Type B pancreatic cell (in vitro differentiated cells): Measurements from ENCODE around the gene SCARB2. TPM values are rescaled to one million over a fixed set of nuclear protein-coding genes. Genes with fewer than 3 reads are reported as not detected.
A peak's percentile ranks its signal among the peaks of the same experiment; 100 is the strongest.
"Not testable (repeated sequence)": the region's sequence is repeated elsewhere in the genome, so short reads cannot be mapped to it uniquely, and the experiment has no call there.

Source experiments
- DNase-seq: peaks from one replicate; pipeline ENCODE4 v3.0.0; 2021; ENCODE audit warnings: mixed read lengths; ENCODE audit not compliant: unreplicated experiment; ENCODE audit errors: extremely low spot score
- H3K27ac Mint-ChIP-seq: 2 replicates; pipeline ENCODE4 v1.8.0; 2021; ENCODE audit warnings: mild to moderate bottlenecking, mixed read lengths
- H3K27me3 Mint-ChIP-seq: 2 replicates; pipeline ENCODE4 v1.8.0; 2021; ENCODE audit warnings: mixed read lengths
- H3K36me3 Mint-ChIP-seq: 2 replicates; pipeline ENCODE4 v1.8.0; 2021; ENCODE audit warnings: mixed read lengths
- H3K4me1 Mint-ChIP-seq: one replicate; pipeline ENCODE4 v1.8.0; 2021; ENCODE audit warnings: mixed read lengths; ENCODE audit not compliant: unreplicated experiment
- H3K4me3 Mint-ChIP-seq: 2 replicates; pipeline ENCODE4 v1.8.0; 2021; ENCODE audit warnings: mild to moderate bottlenecking, mixed read lengths
- H3K9me3 Mint-ChIP-seq: 2 replicates; pipeline ENCODE4 v1.8.0; 2021; ENCODE audit warnings: mixed read lengths
- total RNA-seq: library from RNA; stranded (reverse); gene quantifications from 2 replicates; pipeline ENCODE4 v1.2.1, GENCODE V29; 2021; ENCODE audit warnings: low replicate concordance
- TF ChIP-seq, protein P1 (sequence below): fragments of 200-600 bp; sonication (generic); conservative IDR thresholded peaks from 2 replicates; pipeline ENCODE4 v1.5.0; 2021; ENCODE audit warnings: antibody characterized with exemption, mild to moderate bottlenecking

The SCARB2 gene
- total RNA-seq, 1 donor from 2014 or later: 102 TPM

DNA sequence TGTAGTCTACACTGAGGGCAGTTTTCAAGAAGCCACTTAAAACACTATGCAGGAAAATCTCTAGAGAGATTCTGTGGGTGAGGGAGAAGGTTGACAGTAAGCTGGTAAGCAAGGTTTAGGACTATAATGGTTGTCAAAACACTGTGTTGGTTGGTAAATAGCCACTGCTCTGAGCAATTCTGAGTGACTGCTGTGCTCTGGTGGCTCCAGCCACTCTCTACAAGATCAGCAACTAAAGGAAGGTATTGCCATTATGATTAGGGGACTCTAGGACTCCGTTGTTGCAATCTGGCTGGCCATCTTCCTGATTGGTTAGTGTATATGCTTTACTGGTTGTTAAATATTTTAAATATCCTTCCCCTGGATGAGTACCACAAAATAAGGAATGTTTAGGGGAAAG is 32.4 kb upstream of the SCARB2 start:
- no peaks in the 10 kb centered on the region for H3K4me1 Mint-ChIP-seq
- DNase-seq: no peak
- no peak overlapping the region for H3K27ac Mint-ChIP-seq
- H3K36me3 Mint-ChIP-seq: no peaks in the 10 kb centered on the region
- peaks cover 31% of the 10 kb centered on the region for H3K27me3 Mint-ChIP-seq
- TF ChIP-seq, protein P1, sequence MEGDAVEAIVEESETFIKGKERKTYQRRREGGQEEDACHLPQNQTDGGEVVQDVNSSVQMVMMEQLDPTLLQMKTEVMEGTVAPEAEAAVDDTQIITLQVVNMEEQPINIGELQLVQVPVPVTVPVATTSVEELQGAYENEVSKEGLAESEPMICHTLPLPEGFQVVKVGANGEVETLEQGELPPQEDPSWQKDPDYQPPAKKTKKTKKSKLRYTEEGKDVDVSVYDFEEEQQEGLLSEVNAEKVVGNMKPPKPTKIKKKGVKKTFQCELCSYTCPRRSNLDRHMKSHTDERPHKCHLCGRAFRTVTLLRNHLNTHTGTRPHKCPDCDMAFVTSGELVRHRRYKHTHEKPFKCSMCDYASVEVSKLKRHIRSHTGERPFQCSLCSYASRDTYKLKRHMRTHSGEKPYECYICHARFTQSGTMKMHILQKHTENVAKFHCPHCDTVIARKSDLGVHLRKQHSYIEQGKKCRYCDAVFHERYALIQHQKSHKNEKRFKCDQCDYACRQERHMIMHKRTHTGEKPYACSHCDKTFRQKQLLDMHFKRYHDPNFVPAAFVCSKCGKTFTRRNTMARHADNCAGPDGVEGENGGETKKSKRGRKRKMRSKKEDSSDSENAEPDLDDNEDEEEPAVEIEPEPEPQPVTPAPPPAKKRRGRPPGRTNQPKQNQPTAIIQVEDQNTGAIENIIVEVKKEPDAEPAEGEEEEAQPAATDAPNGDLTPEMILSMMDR: no peak
- no peaks in the 10 kb centered on the region for H3K9me3 Mint-ChIP-seq
- H3K4me3 Mint-ChIP-seq: no peak overlapping the region

DNA sequence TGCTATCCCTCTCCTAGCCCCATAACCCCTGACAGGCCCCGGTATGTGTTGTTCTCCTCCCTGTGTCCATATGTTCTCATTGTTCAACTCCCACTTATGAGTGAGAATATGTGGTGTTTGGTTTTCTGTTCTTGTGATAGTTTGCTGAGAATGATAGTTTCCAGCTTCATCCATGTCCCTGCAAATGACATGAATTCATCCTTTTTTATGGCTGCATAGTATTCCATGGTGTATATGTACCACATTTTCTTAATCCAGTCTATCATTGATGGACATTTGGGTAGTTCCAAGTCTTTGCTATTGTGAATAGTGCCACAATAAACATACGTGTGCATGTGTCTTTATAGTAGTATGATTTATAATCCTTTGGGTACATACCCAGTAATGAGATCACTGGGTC is 30.3 kb upstream of the SCARB2 start:
- DNase-seq, H3K4me1 Mint-ChIP-seq, H3K4me3 Mint-ChIP-seq, H3K27ac Mint-ChIP-seq, H3K36me3 Mint-ChIP-seq: not testable (repeated sequence)
- H3K9me3 Mint-ChIP-seq: peaks cover 15% of the 10 kb centered on the region
- H3K27me3 Mint-ChIP-seq: peaks cover 15% of the 10 kb centered on the region

DNA sequence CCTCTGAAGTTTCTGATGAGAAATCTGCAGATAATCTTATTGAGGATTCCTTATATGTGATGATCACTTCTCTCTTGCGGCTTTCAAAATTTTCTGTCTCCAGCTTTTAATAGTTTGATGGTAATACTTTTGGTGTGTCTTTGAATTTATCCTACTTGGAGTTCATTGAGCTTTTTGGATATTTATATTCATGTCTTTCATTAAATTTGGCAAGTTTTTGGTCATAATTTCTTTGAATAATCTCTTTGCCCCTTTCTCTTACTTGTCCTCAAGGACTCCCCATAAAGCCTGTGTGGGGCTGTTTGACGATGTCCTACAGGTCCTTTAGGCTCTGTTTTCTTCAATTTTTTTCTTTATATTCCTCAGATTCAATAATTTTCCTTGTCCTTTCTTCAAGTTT is 26.6 kb upstream of the SCARB2 start:
- TF ChIP-seq, protein P1: no peak
- Mint-ChIP-seq H3K36me3 (peaks cover 13% of the 10 kb centered on the region), H3K27ac (no peak overlapping the region), H3K4me3 (no peak overlapping the region), H3K9me3 (peaks cover 24% of the 10 kb centered on the region), H3K27me3 (peaks cover 3% of the 10 kb centered on the region), H3K4me1 (peaks cover 10% of the 10 kb centered on the region)
- DNase-seq: no peak

DNA sequence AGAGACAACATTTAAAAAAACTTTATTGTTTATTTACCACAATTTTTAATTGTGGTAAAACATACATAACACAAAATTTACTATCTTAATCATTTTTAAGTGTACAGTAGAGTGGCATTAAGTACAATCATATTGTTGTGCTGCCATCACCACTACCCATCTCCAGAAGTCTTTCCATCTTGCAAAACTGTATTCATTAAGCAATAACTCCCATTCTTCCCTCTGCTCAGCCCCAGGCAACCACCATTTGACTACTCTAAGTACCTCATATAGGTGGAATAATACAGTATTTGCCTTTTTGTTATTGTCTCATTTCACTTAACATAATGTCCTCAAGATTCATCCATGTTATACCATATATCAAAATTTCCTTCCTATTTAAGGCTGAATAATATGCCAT is 25.1 kb upstream of the SCARB2 start:
- Mint-ChIP-seq H3K9me3 (peaks cover 24% of the 10 kb centered on the region), H3K36me3 (peaks cover 13% of the 10 kb centered on the region), H3K27me3 (peaks cover under 1% of the 10 kb centered on the region), H3K4me1 (peaks cover 15% of the 10 kb centered on the region), H3K27ac (no peak overlapping the region), H3K4me3 (no peak overlapping the region)
- DNase-seq: no peak
- TF ChIP-seq, protein P1: no peak

DNA sequence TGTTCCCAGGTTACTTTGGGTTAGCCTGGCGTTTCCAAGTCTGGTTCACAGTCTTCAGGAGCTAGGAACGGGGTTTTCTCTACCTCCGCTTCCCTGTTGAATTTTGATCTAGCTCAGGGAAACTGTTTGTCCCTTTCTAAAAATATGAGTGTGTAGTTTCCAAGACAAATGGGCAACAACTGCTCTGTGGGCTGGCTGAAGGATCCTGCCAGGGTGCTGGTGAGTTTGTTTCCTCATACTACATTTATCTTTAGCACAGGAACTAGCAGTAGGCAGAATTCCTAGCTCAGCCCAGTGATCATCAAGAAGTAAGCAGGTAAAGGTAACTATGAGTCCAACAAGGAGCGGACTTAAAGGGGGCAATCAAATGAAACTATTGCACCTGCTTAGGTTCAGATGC is 24.6 kb upstream of the SCARB2 start:
- no peak for DNase-seq
- TF ChIP-seq, protein P1: no peak
- H3K36me3 Mint-ChIP-seq: peaks cover 13% of the 10 kb centered on the region
- H3K27me3 Mint-ChIP-seq: no peaks in the 10 kb centered on the region
- peaks cover 24% of the 10 kb centered on the region for H3K9me3 Mint-ChIP-seq
- no peak overlapping the region for H3K27ac Mint-ChIP-seq
- peaks cover 19% of the 10 kb centered on the region for H3K4me1 Mint-ChIP-seq
- H3K4me3 Mint-ChIP-seq: no peak overlapping the region

DNA sequence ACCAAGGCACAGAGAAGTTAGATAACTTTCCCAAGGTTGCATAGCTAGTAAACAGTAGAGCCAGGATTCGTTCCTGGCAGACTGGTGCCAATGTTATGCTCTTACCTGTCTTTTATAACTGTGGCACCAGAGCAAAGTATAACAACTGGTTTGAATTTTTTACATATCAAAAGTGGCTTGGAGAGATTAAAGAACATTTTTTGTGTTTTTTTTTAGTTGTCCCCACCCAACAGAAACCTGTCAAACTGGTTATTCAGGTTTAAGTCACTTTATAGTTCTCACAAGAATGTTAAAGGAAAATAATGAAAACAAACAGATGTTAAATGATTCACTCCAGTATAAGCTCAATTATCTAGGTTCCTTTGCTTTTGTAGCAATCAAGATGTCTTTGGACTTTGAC is 22.3 kb upstream of the SCARB2 start:
- H3K4me3 Mint-ChIP-seq: peak overlapping the region; percentile 75
- no peak for DNase-seq
- no peaks in the 10 kb centered on the region for H3K27me3 Mint-ChIP-seq
- H3K36me3 Mint-ChIP-seq: peaks cover 13% of the 10 kb centered on the region
- peaks cover 24% of the 10 kb centered on the region for H3K9me3 Mint-ChIP-seq
- peak overlapping the region; percentile 94 for H3K27ac Mint-ChIP-seq
- H3K4me1 Mint-ChIP-seq: peaks cover 19% of the 10 kb centered on the region
- TF ChIP-seq, protein P1: no peak
